ENCODE results near the gene GJD4.

The GJD4 gene

DNA sequence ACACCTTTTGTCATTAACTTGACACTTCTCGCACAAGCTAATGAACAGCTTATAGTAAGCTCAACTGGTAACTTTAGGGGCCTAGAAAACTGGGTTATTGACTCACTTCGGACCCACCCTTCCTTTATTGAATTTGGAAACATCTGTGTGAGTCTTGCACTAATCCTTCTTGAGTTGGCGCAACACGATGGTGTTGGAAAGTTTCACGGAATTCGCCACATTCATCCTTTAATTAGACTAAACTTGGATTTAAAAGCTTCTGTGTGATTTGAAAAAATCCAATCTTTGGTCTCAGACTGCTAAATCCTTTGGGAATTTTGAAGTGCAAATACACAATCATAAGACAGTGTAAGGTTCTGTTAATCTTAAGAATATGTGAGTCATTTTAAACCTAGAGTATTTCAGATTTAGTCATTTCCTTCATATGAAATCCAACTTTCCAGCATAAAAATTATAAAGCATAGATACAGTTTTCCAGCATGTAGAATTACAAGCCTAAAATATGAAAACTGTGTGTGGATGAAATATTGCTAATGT is 21.9 kb downstream of the GJD4 start:
- peak; percentile 42 for DNase-seq (ENCODE audit: low read depth)

DNA sequence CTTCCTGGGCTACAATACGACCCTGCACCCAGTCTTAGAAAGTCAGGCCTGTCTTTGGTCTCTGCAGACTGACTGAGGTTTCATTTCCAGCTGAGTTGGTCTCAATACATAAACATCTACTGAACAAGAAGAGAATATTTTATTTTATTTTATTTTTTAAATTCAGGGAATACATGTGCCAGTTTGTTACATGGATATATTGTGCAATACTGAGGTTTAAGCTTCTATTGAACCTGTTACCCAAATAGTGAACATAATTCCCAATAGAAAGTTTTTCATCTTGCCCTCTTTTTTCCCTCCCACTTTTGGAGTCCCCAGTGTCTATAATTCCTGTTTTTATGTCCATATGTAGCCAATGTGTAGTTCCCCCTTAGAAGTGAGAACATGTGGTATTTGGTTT is 26.3 kb downstream of the GJD4 start:
- no peak for DNase-seq (ENCODE audit: low read depth)

DNA sequence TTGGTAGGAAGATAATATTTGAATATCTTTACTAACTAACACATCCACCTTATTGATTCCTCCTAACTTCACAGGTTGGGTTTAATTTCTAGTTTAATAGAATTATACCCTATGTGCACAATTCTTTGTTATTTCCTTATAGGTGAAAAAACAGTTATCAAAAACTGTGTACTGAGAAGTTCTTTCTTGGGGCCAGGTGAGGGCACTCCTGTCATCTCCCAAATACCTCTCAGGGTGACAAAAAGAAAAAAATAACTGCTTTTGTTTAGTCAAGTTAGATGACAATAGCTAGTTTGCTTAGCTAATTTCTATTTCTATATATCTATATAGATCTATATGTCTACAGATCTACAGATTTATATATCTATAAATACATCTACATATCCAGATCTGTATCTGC is 26.9 kb downstream of the GJD4 start:
- no peak for DNase-seq (ENCODE audit: low read depth)

DNA sequence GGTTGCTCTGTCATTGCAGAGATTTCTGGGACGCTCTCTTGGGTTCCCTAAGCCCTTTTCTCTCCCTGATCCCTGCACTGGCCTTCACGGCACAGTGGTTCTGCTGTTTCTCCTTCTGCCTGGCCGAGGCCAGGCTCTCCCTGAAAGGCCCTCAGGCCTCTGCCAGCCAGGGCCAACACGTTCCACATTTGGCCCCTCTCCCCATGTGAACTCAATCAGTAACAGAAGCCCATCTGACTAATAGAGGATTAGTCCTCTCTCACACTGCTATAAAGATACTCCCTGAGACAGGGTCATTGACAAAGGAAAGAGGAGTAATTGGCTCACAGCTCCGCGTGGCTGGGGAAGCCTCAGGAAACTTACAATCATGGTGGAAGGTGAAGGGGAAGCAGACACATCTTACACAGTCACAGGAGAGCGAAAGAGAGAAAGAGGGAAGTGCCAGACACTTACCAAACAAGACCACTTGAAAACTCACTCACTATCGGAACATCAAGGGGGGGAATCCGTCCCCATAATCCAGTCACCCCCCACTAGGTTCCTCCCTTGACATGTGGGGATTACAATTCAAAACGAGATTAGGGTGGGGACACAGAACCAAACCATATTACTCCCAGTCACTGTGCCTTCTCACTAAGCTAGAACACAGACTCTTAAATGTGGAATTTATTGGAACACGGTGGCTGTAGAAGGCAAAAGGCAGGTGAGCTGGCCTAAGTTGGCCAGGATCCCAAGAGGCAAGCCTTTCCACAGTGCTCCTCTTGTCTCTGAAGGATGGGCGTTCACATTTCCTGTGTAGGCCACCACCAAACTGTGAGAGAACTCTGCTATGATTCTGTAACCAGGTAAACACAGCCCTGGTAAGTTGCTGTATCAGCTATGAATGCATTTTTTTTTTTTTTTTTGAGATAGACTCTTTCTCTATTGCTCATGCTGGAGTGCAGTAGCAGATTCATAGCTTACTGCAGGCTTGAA is 28.2 kb downstream of the GJD4 start:
- DNase-seq (ENCODE audit: low read depth): no peak

DNA sequence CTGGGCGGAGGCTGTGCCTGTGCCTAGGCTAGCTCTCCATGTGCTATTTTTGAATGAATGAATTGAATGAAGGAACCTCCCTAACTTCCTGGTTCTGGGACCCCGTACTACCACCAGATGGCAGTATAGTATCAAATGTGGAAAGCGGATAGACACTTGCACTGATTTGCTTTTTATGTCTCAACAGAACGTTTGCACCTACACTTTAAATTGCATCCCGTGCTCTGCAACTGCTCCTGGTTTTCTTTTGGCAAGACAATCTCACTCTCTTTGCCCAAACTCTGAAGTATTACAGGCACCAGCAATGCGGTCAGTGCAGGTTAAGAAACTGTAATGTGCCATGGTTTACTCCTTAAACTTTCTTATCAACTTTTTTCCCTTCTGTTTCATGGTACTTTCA is 30.4 kb downstream of the GJD4 start:
- DNase-seq (ENCODE audit: low read depth): peak; percentile 72

DNA sequence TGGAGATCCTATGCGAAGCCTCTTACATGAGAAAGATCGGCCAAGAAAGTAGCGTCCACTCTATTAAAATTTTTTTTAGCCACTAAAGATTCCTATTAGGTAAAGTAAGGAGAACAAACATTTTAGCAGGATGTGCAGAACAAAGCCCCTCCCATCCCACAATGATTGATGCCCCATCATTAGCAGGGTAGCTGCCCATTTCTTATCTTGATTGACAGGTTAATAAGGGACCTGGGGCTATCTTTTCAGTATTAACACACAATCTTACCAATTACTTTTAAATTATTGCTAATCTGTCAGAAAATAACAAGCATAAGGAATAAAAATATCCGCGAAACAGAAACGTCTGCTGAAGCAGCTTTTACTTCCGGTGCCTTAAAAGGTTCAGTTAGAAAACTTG is 31.8 kb downstream of the GJD4 start:
- DNase-seq (ENCODE audit: low read depth): no peak

DNA sequence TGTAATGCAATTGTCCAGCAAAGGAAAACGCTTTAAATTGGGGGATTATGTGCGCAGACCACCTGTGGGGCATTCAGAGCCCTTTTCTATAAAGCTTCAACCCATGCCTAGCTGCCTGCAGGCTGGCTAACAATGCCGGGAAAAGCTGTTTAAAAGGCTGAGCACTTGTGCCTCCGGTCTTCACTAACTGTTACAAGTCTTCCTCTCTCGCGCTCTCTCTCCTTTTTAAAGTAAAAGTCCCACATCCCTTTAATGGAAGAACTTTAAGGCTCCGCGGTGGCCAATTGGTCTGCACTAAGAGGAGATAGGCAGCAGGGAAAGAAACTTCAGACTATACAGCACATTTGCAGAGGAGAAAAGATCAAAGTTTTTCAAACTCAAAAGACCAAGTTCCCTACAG is 32.3 kb downstream of the GJD4 start:
- DNase-seq (ENCODE audit: low read depth): no peak

DNA sequence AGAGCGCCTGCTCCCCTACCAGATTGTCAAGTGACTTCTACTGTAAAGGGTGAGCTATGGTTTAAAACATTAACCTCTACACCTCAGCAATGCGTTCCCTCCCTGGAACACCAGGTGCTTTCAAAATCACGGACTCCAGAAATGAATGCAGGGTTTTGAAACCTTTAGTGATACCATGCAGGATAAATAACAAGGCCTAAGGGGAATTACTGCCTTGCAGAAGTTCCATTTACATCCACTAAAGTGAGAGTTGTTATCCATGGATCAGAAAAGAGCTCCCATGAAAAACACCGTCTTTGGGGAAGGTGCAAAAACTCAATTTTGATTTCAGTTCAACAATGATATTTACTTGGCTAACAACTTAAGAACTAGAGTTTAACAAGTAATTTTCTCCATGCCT is 33.0 kb downstream of the GJD4 start:
- no peak for DNase-seq (ENCODE audit: low read depth)

DNA sequence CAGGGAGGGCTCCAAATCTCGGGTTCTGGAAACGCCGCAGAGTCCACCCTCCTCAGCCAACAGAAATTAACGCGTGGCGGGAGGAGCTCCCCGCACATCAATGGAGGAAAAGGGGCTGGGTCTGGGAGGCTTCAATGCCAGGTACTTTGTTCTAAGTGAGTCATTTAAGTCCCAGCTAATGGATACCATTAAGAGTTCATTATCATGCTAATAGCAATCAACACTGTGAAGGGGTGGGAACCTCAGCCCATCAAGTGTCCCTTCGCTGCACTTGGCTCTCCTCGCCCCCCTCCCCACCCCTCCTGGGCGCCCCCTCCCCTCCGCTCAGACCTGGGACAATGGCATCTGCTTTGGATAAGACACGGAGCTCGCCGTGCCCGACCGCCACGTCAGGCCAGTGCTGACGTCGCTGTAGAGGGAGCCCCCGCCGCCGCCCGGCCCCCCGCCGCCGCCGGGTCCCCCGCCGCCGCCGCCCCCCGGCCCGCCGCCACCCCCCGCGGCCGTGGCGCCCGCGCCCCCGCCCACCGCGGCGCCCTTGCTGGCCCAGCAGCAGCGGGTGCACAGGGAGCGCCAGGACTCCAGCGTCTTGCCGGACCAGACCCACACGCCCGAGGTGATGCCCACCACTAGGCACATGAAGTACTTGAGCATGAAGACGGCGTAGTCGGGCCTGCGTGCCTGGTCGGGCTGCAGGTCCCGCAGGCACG is 34.0 kb downstream of the GJD4 start:
- no peak for DNase-seq (ENCODE audit: low read depth)

DNA sequence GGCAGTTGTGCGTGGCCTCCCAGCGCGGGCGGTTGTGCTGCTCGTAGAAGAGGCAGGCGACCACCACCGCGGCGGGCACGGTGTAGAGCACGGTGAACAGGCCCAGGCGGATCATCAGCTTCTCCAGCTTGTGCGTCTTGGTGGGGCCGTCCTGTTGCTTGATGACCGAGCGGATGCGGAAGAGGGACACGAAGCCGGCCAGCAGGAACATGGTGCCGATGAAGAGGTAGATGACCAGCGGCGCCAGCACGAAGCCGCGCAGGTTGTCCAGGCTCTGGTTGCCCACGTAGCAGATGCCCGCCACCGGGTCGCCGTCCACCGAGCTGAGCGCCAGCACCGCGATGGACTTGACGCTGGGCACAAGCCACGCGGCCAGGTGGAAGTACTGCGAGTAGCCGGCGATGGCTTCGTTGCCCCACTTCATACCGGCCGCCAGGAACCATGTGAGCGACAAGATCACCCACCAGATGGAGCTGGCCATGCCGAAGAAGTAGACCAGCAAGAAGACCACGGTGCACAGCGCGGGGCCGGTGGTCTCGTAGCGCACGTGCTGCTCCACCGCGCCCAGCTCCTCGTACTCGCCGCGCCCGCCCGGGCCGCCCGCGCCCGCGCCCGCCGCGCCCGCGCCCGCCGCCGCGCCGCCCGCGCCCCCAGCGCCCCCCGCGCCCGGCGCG is 34.7 kb downstream of the GJD4 start:
- DNase-seq (ENCODE audit: low read depth): peak; percentile 49

DNA sequence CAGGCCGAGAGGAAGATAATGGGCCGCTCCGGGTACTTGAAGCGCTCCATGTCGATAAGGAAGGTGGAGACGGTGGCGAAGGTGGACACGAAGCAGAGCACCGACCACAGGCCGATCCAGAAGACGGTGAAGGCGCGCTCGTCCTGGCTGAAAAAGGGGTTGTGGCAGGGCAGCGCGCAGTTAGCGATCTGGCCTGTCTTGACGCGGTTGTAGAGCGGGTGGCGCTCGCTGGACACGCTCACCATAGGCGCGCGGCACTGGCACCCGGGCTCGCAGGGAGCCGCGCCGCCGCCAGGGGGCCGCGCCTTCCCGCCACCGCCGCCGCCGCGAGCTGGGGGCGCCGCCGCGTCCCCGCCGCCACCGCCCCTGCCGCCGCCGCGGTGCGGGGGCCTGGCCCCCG is 35.3 kb downstream of the GJD4 start:
- peak; percentile 73 for DNase-seq (ENCODE audit: low read depth)

DNA sequence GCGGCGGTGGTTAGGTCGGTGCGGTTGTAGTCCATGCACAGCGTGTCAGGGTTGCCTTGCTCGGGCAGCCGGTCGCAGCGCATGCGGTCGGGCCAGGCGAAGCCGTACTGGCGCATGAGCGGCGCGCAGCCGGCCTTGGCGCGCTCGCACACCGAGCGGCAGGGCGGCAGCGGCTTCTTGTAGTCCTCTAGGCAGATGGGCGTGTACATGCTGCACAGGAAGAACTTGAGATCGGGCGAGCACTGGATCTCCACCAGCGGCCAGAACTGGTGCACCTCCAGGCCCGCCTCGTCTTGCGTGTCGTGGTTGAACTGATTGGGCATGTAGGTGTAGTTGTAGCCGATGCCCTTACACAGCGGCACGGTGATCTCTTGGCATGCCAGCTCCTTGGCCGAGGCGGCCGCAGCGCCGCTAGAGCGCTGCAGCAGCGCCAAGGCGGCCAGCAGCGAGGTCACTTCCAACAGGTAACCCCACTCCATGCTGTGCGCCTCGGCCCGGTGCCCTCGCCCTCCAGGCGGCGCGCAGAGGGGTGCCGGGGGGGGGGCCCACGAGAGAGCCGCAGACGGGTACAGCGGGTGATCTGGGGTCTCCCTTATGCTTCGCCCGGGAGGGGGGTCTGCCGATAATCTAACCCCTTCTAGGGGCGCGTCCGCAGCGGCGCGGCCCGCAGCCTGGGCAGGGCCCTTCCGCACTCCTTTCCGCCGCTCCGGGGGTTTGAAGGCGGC is 36.0 kb downstream of the GJD4 start:
- peak; percentile 86 for DNase-seq (ENCODE audit: low read depth)

DNA sequence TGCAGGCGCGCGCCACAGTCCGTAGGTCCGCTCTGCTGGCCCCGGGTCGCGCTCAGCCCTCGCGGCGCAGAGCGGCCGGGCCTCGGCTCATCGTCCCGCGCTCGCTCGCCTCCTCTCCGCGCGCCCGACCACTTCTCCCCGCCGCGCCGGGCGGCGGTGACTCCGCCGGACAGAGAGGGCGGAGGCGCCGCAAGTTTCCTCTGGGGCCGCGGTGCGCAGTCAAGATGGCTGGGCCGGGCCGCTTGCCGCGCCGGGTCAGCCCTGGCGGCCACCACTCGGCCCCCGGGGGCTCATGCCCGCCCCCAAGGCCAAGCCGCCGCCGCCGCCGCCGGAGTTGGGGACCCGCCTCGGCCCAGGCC is 36.5 kb downstream of the GJD4 start:
- peak; percentile 49 for DNase-seq (ENCODE audit: low read depth)

DNA sequence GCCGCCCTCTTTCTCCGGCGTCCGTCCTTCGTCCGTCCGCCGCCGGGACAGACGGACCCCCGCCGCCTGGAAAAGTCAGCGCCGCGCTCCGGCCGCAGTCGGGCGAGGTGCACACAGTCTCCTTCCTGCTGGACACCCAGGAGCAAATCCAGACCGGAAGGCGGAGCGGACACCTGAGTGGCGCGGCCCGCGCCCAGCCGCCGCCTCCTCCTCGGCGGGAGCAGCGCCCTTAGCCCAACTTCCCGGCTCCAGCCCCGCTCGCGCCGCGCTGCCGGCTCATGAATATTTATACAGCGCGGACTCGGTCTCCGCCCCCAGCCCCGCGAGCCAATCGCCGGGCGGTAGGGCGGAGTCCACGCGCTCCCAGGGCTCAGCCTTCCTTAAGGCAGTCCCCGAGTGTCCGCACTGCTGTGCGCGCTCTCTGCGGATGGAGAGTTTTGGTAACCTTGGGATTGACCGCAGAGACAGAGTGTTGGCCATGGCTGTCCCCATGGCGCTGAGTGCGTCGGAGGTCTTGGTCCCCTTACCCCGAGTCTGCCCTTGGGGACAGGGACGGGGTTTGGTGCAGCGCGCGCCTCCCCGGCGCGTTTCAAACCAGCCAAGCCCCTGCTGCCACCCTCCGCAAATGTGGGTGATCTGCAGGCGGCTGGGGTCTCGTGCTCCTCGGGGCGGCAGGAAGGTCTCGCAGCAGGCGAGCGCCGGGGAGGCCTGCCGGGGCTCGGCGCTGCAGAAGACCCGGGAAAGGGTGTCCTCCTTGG is 37.1 kb downstream of the GJD4 start, which contains the start of gene FZD8:
TSS of gene FZD8 (minus strand) at position 262 of the 758 bp plus-strand sequence. CDS start 867 bp downstream, outside the sequence.
- peak; percentile 89 for DNase-seq (ENCODE audit: low read depth)

DNA sequence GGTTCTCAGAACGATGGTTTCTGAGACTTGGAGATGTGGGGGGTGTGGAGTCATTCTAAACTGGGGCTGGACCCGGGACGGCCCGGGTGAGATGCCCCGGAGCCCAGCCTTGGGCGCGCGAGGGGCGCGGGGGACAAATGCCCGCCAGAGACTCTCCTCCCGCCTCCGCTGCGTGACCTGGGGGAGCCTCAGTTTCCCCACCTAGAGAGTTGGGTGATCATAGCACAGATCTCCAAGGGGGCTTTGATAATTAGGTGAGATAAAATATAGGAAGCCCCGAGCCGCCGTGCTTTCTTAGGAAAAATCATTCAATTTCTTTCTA is 37.6 kb downstream of the GJD4 start:
- no peak for DNase-seq (ENCODE audit: low read depth)

DNA sequence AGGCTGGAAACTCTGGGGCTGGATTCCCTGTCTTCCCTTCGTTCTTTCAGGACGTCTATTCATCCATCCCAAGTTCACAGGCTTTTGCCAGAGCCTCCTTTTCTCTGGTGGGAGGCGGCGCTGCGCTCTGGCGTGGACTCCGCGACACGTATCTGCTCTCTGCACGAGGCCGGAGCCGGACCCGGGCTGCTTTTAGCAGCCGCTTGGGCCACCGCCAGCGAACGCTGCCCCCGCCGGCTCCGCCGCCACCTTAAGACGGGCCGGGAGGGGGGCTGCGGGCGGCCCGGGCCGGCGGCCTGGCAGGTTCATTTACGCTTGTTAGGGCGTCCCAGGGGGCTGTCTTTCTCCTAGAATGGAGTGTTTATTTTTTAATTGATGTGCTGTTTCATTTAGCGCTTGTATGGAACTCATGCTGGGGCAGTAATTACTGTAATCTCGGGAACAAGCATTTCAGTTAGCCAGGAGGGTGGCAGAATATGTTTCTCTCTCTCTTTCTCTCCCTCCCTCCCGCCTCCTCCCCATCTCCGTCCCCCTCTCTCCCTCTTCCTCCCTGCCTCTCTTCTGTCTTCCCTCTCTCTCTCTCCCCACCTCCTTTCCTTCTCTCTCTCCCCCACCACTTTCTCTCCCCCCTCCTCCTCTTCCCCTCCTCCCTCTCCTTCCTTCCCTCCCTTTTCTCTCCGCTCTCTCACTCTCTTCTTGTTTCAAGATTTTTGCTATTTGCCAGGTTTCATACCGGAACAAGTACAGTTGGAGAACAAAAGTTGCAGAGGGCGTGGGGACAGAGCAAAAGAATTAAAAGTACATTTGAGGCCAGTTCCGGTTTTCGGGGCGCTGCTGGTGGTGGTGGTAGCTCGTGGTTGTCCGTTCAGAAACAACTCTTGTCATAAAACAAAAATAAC is 38.3 kb downstream of the GJD4 start:
- DNase-seq (ENCODE audit: low read depth): peak; percentile 64

DNA sequence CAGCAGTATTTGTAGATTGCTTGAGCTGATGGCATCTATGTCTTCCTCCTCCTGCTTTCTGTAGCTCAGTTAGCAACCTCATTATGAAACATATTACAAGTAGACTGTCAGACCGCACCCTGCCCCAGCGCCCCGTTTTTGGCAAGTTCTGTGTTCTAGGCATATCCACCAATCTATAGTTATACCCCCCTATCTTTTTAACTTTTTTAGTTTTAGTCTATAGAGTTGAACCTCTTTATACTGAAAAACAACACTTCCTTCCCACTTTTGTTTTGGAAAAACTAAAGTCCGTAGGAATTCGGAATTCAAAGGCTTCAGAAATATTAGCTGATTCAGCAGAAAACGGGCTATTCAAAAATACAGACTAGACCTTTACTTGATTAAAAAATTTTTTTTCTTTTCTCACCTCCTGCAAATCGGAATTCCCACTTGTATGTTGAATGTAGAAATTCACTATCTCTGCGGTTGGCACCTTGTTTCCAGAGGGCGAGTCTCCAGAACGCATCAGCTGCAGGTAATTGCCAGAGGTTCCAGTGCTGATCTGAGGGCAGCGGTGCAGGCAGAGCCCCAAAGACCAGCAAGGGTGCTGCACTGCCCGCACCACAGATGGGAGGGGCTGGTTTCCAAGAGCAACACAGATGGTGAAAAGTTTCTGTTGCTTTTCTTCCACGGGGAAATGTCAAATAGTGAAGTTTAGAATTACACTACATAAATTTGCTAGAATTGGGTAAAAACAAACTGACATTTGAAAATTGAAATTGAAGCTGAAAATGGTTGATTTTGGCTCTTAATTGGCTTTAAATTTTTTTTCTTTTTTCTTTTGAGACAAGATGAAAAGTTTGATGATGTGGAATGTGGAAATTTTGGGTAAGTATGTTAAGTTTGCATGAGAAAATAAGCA is 39.2 kb downstream of the GJD4 start:
- DNase-seq (ENCODE audit: low read depth): no peak

DNA sequence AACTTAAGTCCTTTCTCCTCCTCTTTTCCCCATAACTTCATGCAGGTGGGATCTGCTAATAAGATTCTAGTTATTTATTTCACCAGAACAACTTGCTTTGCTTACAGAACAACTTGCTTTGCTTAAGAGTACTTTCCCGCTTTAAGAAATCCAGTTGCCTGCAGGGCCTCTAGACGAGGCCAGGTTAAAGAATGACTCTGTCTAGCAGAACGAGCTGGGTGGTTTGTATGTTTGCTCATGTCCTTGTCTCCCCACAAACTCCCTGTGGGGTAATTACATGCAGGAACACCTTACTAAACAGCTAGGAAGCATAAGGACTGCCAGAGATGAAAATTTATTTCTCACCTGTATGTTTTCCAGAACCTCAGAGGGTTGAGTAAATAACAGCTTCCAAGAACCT is 45.8 kb downstream of the GJD4 start:
- no peak for DNase-seq (ENCODE audit: low read depth)

DNA sequence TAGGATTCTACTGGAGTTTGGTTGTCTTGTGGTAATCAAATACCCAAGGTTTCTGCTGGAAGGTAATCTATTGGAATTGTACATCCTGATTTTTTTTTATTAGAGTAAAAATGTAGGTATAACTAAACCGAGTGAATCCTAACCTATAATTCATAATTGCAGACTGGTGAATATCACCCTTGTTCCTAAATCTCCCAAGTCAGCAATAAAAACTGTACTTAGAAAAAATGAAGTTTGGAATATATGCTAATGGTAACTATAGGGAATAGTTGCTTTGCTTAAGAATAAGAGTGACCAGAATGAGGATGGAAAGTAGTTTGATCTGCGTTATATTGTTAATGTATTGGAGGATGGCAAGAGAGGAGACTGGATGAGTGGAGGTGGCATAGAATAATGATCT is 47.7 kb downstream of the GJD4 start:
- DNase-seq (ENCODE audit: low read depth): no peak

All from EH (cell line).